WTC11 (cell line): ENCODE measurements around the gene AVPI1. TPM values are rescaled to one million over a fixed set of nuclear protein-coding genes. Genes with fewer than 3 reads are reported as not detected.

Source experiments
- ATAC-seq: fragments of 200-7000 bp; cut with Tn5 transposase; 2 replicates; pipeline ENCODE4 v1.10.0; 2021; ENCODE audit warnings: mild to moderate bottlenecking, moderate library complexity
- CTCF ChIA-PET: fragments of 300-600 bp; sonication (Branson Sonifier 250); formaldehyde crosslinking; loops from one replicate; lab custom pipeline; 2021; ENCODE audit warnings: antibody characterized with exemption; lab: Charles Lee
- POLR2A ChIA-PET: fragments of 350-600 bp; sonication (Branson Sonifier 250); formaldehyde crosslinking; loops from one replicate; lab custom pipeline; 2021; ENCODE audit warnings: antibody characterized with exemption; lab: Charles Lee
- DNase-seq: peaks from one replicate; pipeline ENCODE4 v3.0.0; 2021; ENCODE audit warnings: low spot score
- H3K27ac Mint-ChIP-seq: 2 replicates; pipeline ENCODE4 v1.8.0; 2021; ENCODE audit warnings: mixed read lengths
- H3K27me3 Mint-ChIP-seq: 2 replicates; pipeline ENCODE4 v1.8.0; 2021; ENCODE audit warnings: low read depth, mild to moderate bottlenecking, moderate library complexity, mixed read lengths
- H3K36me3 Mint-ChIP-seq: 2 replicates; pipeline ENCODE4 v1.8.0; 2021; ENCODE audit warnings: mixed read lengths
- H3K4me1 Mint-ChIP-seq: 2 replicates; pipeline ENCODE4 v1.8.0; 2022; ENCODE audit warnings: mixed read lengths
- H3K4me3 Mint-ChIP-seq: 2 replicates; pipeline ENCODE4 v1.8.0; 2021; ENCODE audit warnings: mild to moderate bottlenecking, moderate library complexity, mixed read lengths
- H3K9me3 Mint-ChIP-seq: 2 replicates; pipeline ENCODE4 v1.8.0; 2021; ENCODE audit warnings: mixed read lengths
- ATF6 ChIP-seq: sonication (generic); formaldehyde crosslinking; IDR thresholded peaks from 2 replicates; pipeline ENCODE4 v1.8.1; 2023; ENCODE audit warnings: mild to moderate bottlenecking, missing genetic modification reagents
- E2F4 ChIP-seq: sonication (generic); formaldehyde crosslinking; IDR thresholded peaks from 2 replicates; pipeline ENCODE4 v1.8.1; 2022; ENCODE audit warnings: low read depth, mild to moderate bottlenecking, moderate library complexity, missing genetic modification reagents, borderline replicate concordance
- ESRRA ChIP-seq: sonication (generic); formaldehyde crosslinking; IDR thresholded peaks from 2 replicates; pipeline ENCODE4 v1.8.1; 2022; ENCODE audit warnings: mild to moderate bottlenecking, missing genetic modification reagents, borderline replicate concordance
- FOXJ3 ChIP-seq: sonication (generic); formaldehyde crosslinking; IDR thresholded peaks from 2 replicates; pipeline ENCODE4 v1.9.0; 2021; ENCODE audit warnings: missing genetic modification reagents, mild to moderate bottlenecking, borderline replicate concordance
- FOXK1 ChIP-seq: sonication (generic); formaldehyde crosslinking; IDR thresholded peaks from 2 replicates; pipeline ENCODE4 v1.8.0; 2022; ENCODE audit warnings: mild to moderate bottlenecking, moderate library complexity, missing genetic modification reagents
- GABPB1 ChIP-seq: sonication (generic); formaldehyde crosslinking; IDR thresholded peaks from 2 replicates; pipeline ENCODE4 v1.8.1; 2023; ENCODE audit warnings: mild to moderate bottlenecking, missing genetic modification reagents
- GTF2I ChIP-seq: fragments of 250-450 bp; sonication (Bioruptor Pico); conservative IDR thresholded peaks from 2 replicates; pipeline ENCODE4 v1.4.0; 2021; ENCODE audit warnings: mild to moderate bottlenecking
- HMGXB4 ChIP-seq: sonication (generic); formaldehyde crosslinking; IDR thresholded peaks from 2 replicates; pipeline ENCODE4 v1.8.1; 2023; ENCODE audit warnings: mild to moderate bottlenecking, moderate library complexity, missing genetic modification reagents
- IRF2 ChIP-seq: sonication (generic); formaldehyde crosslinking; IDR thresholded peaks from 2 replicates; pipeline ENCODE4 v1.8.0; 2022; ENCODE audit warnings: low read depth, missing genetic modification reagents, borderline replicate concordance
- JAZF1 ChIP-seq: fragments of 250-450 bp; sonication (Bioruptor Pico); IDR thresholded peaks from 2 replicates; pipeline ENCODE4 v1.9.0; 2021; ENCODE audit warnings: moderate library complexity, mild to moderate bottlenecking, inconsistent platforms
- KAT7 ChIP-seq: sonication (generic); formaldehyde crosslinking; IDR thresholded peaks from 2 replicates; pipeline ENCODE4 v1.8.1; 2023; ENCODE audit warnings: missing genetic modification reagents, mild to moderate bottlenecking, borderline replicate concordance
- MLX ChIP-seq: sonication (generic); formaldehyde crosslinking; IDR thresholded peaks from 2 replicates; pipeline ENCODE4 v1.8.1; 2023; ENCODE audit warnings: mild to moderate bottlenecking, missing genetic modification reagents, moderate library complexity
- NFE2L1 ChIP-seq: sonication (generic); formaldehyde crosslinking; IDR thresholded peaks from 2 replicates; pipeline ENCODE4 v1.8.1; 2023; ENCODE audit warnings: missing genetic modification reagents
- SMAD3 ChIP-seq: sonication (generic); formaldehyde crosslinking; IDR thresholded peaks from 2 replicates; pipeline ENCODE4 v1.8.0; 2022; ENCODE audit warnings: missing genetic modification reagents, mild to moderate bottlenecking, borderline replicate concordance
- TEAD1 ChIP-seq: sonication (generic); formaldehyde crosslinking; IDR thresholded peaks from 2 replicates; pipeline ENCODE4 v1.8.0; 2022; ENCODE audit warnings: mild to moderate bottlenecking, missing genetic modification reagents
- TP53 ChIP-seq: sonication (generic); formaldehyde crosslinking; IDR thresholded peaks from 2 replicates; pipeline ENCODE4 v1.8.1; 2023; ENCODE audit warnings: mild to moderate bottlenecking, missing genetic modification reagents
- USF2 ChIP-seq: sonication (generic); formaldehyde crosslinking; IDR thresholded peaks from 2 replicates; pipeline ENCODE4 v1.8.1; 2023; ENCODE audit warnings: mild to moderate bottlenecking, missing genetic modification reagents, moderate library complexity
- ZNF121 ChIP-seq: sonication (generic); formaldehyde crosslinking; IDR thresholded peaks from 2 replicates; pipeline ENCODE4 v1.8.0; 2023; ENCODE audit warnings: missing genetic modification reagents
- ZNF425 ChIP-seq: fragments of 250-450 bp; sonication (Bioruptor Pico); conservative IDR thresholded peaks from 2 replicates; pipeline ENCODE4 v1.9.0; 2021; ENCODE audit warnings: mild to moderate bottlenecking
- ZNF532 ChIP-seq: fragments of 250-450 bp; sonication (Bioruptor Pico); IDR thresholded peaks from 2 replicates; pipeline ENCODE4 v1.9.0; 2021; ENCODE audit warnings: mild to moderate bottlenecking, borderline replicate concordance
- total RNA-seq: library from RNA; stranded (reverse); gene quantifications from 3 replicates; pipeline ENCODE4 v1.2.3, GENCODE V29; 2021

Gene AVPI1
- total RNA-seq, 1 experiment from 2014 or later, result 9.8 TPM

- 0 out of 2 replicates have a peak, but pooled peaks have one; percentile 5 for TF ChIP-seq HMGXB4
- no peak for TF ChIP-seq IRF2
- TF ChIP-seq ZNF121 (CRISPR knock-in tag), result peak; percentile 91
- no peak for TF ChIP-seq NFE2L1
- no peak for TF ChIP-seq E2F4
- TF ChIP-seq ZNF532 (CRISPR knock-in tag), result no peak
- peak; percentile 68; the same call in 1 of the 2 replicates for TF ChIP-seq GTF2I (CRISPR knock-in tag)
- TF ChIP-seq, all 79 proteins: peak for 3
- ATAC-seq, result peak; percentile 6; the same call in 1 of the 2 replicates
- no peak for DNase-seq
- peak overlapping the region; percentile 97 for H3K27ac Mint-ChIP-seq
- H3K4me3 Mint-ChIP-seq, result peak overlapping the region; percentile 98
- H3K27me3 Mint-ChIP-seq, result no peaks in the 10 kb centered on the region
- H3K9me3 Mint-ChIP-seq, result no peaks in the 10 kb centered on the region
- POLR2A ChIA-PET, result no interaction called here
- H3K36me3 Mint-ChIP-seq, result no peaks in the 10 kb centered on the region
- peaks cover 16% of the 10 kb centered on the region; the same call in 1 of the 2 replicates for H3K4me1 Mint-ChIP-seq
- CTCF ChIA-PET, result interaction anchor here (1.0 to 1.3 kb wide), 2 partner anchors 50 to 62 kb away, joined by 3 to 4 read pairs; partner anchors contain the start of genes ANKRD2 and HOGA1
Observed at GRCh38 chr10:97633921-97634320, 53.1 kb downstream of the AVPI1 start.

GRCh38 chr10:97632949-97633884 lies 53.8 kb downstream of the AVPI1 start, which contains the start of gene MORN4:
TSS of gene MORN4 (minus strand) at chr10:97633500. CDS start at chr10:97619653, 13,847 bp downstream.
- Mint-ChIP-seq H3K4me1 (peaks cover 11% of the 10 kb centered on the region; the same call in 1 of the 2 replicates), H3K36me3 (no peaks in the 10 kb centered on the region), H3K4me3 (peak within 1 kb of the TSS; percentile 98), H3K27me3 (no peaks in the 10 kb centered on the region), H3K9me3 (no peaks in the 10 kb centered on the region), H3K27ac (peak within 1 kb of the TSS; percentile 97)
- ChIA-PET POLR2A (no interaction called here), CTCF (interaction anchor here (1.0 to 1.3 kb wide), 2 partner anchors 49 to 61 kb away, joined by 3 to 4 read pairs; partner anchors contain the start of genes ANKRD2 and HOGA1)
- DNase-seq (peak; percentile 95), ATAC-seq (peak; percentile 96)
- TF ChIP-seq TP53 (CRISPR knock-in tag) (no peak), SMAD3 (CRISPR knock-in tag) (no peak), ATF6 (CRISPR knock-in tag) (no peak), ESRRA (CRISPR knock-in tag) (no peak), USF2 (CRISPR knock-in tag) (peak; percentile 45), FOXK1 (CRISPR knock-in tag) (peak; percentile 68; the same call in 1 of the 2 replicates), NFE2L1 (no peak), GABPB1 (CRISPR knock-in tag) (peak; percentile 65), TEAD1 (CRISPR knock-in tag) (no peak), MLX (CRISPR knock-in tag) (no peak), FOXJ3 (CRISPR knock-in tag) (no peak), ZNF425 (CRISPR knock-in tag) (no peak), JAZF1 (CRISPR knock-in tag) (no peak), KAT7 (CRISPR knock-in tag) (0 out of 2 replicates have a peak, but pooled peaks have one; percentile 71)
